Stimulated activated CD4-positive, alpha-beta T cell treated with anti-CD3 and anti-CD28 coated beads, Interleukin-1b, Interleukin-23, amount 100 ng/mL, for 24 hours (primary cell): ENCODE results near the gene SLC6A18.
"Not testable (repeated sequence)": the region's sequence is repeated elsewhere in the genome, so short reads cannot be mapped to it uniquely, and the experiment has no call there.

Experiments used
- DNase-seq, 4 experiments: peaks; one replicate each; pipeline ENCODE4 v3.0.0-alpha.2; 2020; ENCODE audit warnings: low read depth in 4 of 4, low spot score in 1 of 4

The SLC6A18 gene

DNA sequence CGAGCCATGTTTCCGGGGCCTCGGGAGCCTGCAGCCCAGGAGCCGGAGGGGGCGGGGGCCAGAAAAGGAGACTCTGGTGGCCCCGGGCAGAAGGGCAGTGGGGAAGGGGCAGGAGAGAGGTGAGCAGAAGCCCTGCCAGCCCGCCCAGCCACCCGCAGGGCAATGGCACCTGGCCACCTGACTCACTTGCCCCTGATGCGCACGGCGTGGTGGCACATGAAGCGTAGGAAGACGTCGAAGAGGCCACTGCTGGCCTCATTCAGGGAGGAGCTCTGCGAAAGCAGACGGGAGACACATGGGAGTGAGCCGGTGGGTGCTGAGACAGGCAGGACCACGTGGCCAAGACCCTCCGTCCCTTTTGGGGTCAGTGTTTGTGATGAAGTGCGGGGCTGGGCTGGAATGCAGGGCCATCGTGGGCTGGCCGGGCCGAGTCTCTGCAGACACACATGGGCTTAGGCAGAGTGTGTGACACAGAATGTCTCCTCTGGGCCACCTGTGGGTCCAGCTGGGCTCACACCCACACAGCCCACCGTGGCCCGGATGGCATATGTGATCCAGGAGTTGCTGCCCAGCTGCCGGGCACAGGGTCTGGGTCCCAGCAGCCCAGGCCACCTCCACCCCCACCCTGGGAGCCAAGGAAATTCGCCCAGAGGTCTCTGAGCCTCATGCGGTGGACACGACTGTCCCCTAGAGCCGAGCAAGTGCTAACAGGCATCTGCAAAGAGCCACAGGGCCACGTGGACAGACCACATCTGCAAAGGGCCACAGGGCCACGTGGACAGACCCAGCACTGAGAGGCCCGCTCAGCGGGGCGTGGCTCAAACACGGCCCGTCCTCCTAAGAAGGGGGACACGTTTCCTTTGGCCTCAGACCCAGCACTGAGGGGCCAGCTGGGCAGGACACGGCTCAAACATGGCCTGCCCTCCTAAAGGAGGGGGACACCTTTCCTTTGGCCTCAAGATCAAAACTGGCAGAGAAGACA, 46.0 kb downstream of the SLC6A18 start:
- DNase-seq, result no peak

DNA sequence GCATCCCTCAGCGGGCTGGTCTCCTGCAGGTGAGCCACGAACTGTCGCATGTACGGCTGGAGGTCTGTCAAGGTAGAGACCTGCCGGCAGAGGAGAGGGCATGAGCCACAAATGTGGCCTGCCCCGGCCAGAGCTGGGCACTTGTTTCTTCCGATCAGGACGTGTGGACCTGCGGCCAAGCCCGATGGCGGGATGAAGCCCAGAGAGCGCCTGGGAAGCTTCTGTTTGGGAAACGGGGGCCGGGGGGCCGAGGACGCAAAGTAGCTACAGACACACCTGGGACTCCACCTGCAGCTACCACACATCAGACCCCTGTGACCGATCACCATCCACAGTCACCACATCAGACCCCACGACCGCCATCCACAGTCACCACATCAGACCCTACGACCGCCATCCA, 47.0 kb downstream of the SLC6A18 start:
- DNase-seq, result no peak

DNA sequence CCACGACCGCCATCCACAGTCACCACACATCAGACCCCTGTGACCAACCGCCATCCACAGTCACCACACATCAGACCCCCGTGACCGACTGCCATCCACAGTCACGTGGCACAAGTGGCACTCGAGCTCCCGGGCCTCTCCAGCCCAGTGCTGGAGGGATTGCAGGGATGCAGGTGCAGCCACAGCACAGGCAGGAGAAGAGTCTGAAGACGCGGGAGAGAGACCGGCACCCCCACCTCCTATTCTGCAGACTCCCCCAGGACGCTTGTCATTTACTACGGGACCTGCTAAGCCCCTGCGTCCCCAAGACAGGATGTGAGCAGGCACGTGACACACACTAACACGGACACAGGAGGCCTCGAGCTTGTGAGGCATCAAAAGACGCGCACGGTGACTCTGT, 48.6 kb downstream of the SLC6A18 start:
- no peak for DNase-seq

DNA sequence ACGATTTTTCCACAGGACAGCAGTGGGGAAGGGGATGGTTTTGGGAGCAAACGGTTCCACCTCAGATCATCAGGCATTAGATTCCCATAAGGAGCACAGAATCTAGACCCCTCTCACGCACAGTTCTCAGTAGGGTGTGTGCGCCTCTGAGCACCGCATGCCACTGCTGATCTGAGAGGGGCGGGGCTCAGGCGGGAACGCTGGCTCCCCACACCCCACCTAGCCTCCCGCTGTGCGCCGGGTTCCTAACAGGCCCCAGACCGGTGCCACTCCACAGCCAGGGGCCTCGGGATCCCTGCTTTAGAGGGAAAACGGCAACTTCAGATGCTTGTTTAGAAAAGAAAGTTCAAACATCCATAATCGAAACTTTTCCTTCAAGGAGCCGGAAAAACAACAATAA, 49.3 kb downstream of the SLC6A18 start:
- no peak for DNase-seq

DNA sequence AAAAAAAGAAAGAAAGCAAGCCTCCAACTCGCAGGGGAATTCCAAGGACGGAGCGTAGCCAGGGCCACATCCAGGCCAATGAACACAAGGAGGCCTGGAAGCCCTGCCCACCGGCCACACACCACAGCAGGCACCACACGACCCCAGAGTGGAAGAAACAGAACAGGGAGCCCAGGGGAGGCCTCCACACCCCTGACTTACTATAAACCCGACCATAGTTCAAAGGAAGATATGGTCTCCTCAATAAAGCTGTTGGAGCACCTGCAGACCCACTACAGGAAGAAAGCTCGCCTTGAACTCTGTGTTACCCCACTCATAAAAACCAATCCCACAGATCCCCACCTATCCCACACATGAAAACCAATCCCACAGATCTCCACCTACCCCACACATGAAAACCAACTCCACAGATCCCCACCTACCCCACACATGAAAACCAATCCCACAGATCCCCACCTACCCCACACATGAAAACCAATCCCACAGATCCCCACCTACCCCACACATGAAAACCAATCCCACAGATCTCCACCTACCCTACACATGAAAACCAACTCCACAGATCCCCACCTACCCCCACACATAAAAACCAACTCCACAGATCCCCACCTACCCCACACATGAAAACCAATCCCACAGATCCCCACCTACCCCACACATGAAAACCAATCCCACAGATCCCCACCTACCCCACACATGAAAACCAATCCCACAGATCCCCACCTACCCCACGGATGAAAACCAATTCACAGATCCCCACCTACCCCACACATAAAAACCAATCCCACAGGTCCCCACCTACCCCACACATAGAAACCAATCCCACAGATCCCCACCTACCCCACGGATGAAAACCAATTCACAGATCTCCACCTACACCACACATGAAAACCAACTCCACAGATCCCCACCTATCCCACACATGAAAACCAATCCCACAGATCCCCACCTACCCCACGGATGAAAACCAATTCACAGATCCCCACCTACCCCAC, 50.5 kb downstream of the SLC6A18 start:
- DNase-seq, result not testable (repeated sequence)

DNA sequence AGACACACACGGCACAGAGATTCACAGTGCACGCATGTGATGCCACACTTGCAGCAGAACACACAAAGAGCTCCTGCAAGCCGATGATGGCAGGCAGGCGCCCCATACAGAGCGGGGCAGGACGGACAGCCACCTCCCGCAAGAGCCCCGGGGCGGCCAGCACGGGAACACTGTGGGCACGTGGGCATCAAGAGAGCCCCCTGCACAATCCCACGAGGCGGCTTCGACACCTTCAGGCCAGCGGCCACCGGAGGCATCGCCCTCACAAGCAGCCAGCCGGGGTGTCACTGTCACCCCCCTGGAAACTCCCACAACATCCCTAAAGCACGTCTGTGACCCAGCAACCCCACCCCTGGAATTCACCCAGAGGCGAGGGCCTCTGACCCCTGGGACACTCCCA, 51.7 kb downstream of the SLC6A18 start:
- DNase-seq, result no peak

DNA sequence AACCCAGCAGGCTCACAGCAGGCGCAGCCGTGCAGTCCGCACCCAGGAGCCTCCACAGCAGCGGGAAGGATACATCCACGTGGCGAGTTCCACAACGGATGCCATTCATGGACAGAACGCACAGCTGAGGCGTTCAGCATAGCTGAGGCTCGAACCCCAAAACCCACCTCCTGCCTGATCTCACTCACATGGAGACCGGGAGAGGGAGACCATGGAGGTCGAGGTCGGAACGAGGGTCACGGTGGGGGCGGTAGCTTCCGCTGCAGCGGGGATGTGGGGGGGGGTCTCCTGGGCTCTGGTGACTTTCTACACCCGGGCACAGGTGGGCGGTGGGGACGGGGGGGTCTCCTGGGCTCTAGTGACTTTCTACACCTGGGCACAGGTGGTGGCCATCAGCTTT, 52.1 kb downstream of the SLC6A18 start:
- DNase-seq, result no peak

DNA sequence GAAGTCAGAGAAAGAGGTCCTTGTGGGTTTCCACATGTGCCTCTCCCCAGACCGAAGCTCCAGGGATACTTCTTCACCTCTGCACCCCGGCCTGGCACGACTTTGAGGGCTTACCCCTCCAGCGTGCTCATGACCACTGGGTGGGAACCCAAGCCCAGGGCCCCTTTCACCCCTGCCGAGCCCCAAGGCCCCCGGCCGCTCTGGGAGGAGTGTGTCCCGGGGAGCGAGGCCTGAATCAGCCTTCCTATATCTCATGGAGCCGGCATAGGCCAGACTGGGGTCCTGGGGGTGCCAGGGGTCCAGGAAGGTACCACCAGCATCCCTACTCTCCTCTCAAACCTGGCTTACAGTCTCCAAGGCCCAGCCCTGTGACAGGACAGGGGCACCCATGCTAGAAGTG, 52.6 kb downstream of the SLC6A18 start:
- DNase-seq, result no peak

DNA sequence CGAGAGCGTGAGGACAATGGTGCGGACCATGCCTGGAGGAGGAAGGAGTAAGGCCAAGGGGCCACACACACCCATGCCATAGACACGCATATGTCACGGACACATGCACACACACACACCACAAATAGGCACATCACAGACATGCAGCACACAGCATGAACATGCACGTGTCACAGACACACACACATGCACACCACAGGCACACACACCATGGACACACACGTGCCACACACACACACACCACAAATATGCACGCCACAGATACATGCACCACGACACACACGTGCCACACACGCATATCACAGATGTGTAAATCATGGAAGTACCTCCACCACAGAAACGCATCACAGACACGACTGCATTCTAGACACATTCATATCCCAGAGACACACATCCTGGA, 53.0 kb downstream of the SLC6A18 start:
- no peak for DNase-seq

DNA sequence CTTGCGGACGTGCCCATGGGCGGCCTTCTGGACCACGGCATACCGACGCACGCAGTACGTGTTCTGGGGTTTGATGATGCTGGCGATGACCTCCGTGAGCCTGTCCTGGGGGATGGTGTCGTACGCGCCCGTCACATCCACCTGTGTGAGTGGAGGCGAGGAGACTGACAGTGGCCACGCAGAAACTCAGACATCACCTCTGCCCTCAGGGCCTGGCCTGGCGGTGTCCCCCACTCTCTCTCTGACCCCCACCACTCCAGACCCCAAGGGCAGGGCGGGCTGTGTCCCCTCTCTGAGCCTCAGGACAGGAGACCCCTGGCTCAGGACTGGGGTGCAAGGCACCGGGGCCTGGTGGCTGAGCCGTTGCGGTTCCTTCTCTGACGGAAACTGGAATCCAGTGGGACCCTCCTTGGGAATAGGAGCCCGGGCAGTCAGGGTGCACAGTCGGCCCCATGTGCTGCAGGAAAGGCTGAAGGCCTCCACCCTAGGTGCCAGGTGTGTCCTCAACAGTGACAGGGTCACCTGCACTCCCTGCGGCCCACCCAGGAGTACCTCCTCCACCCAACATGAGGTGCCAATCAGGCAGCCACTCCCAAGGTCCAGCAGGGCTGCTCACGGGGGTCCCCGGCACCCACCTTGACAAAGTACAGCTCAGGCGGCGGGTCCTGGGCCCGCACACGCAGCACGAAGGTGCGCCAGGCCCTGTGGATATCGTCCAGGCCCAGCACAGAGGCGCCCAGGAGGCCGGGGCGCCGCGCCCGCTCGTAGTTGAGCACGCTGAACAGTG, 53.7 kb downstream of the SLC6A18 start:
- DNase-seq, result no peak

DNA sequence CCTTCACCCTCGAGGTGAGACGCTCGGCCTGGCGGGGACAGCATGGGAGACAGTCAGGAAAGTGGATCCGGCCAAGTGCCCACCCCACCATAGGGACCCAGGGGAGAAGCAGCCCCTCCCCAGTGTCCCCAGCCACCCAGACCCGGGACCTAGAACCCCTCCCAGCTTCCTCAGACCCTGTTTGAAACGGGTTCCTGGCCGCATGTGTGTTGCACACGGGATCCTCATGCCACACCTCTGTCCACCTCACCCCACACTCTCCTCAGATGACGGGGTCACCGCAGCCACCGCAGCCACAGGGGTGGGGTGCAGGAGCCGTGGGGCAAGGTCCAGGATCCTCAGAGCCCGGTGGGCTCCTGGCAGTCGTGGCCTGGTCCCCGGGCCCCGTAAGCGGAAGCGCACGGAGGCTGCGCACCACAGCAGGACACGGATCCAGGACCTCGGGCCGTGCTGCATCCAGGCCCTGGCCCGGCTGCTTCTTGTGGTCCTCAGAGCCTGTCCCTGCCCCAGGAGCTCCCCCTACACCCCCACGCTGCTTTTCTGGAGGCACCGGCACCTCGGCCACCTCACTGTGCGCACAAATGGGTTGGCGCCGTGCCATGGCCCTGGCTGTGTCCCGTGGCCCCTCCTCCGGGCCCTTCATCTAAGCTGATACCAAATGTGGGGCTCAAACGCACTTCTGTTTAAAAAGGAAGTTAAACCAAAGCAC, 54.4 kb downstream of the SLC6A18 start:
- no peak for DNase-seq

DNA sequence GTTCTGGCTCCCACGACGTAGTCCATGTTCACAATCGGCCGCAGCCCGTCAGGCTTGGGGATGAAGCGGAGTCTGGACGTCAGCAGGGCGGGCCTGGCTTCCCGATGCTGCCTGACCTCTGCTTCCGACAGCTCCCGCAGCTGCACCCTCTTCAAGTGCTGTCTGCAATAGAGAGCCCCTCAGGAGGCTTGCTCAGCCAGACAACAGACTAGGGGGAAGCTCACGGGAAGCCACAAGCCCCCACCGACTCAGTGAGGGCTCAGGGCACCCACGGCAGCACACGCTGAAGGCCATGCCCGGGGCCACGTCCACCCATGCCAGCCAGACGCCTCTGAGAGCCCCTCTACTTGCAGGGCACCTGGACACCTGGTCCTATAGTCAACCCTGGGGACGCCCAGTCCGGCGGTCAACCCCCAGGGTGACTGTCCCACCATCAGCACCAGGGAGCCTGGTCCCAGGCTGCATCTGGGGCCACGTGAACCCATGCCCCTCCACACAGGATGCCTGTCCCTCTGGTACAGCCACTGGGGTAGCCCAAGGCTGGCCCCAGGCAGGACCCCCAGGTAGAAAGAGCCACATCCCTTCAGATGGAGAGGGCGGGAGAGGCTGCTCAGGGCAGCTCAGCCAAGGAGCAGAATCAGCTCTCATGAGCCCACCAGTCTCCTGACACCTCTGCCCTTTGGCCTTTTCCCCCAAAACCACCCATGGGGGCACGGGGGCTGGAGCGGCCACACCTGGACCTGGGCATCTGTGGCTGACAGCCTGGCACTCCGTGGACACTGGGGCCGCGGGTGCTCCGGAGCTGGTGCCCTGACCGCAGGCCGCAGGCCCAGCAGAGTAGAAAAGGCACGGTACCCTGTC, 55.2 kb downstream of the SLC6A18 start:
- no peak for DNase-seq

DNA sequence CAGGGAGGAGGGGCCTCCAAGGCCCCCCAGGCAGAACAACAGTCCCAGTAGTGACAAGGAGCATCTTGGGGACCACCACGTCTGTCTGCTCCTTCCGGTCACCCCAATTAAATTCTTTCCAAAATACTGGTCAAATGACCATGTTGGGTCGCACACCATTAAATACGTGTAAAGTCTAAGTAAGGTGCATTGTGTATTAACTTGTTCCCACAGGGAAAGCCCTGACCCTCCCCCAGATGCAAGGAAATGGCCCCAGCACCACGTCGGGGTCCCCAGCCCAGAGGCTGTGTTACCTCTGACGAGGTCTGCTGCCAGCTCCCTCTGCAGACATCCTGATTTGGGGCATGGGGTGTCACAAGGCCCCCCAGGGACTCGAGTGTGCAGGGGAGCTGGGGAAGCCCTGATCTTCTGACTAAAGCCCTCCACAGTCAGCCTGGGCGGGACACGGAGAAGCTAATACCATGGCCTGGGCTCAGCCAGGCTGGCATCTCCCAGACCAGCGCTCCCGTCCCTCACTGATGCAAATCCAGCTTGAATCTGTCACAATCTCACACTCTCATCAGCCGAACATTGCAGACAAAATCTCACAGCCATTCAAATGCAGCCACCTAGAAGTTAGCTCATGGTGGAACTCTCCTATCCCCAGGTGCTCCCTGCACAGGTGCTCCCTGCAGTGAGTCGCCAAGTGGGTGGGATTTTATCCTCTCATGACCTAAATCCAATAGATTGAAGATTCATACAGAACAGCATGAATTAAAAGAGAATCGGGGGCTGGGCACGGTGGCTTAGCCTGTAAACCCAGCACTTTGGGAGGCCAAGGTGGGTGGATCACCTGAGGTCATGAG, 56.1 kb downstream of the SLC6A18 start:
- DNase-seq, result no peak

DNA sequence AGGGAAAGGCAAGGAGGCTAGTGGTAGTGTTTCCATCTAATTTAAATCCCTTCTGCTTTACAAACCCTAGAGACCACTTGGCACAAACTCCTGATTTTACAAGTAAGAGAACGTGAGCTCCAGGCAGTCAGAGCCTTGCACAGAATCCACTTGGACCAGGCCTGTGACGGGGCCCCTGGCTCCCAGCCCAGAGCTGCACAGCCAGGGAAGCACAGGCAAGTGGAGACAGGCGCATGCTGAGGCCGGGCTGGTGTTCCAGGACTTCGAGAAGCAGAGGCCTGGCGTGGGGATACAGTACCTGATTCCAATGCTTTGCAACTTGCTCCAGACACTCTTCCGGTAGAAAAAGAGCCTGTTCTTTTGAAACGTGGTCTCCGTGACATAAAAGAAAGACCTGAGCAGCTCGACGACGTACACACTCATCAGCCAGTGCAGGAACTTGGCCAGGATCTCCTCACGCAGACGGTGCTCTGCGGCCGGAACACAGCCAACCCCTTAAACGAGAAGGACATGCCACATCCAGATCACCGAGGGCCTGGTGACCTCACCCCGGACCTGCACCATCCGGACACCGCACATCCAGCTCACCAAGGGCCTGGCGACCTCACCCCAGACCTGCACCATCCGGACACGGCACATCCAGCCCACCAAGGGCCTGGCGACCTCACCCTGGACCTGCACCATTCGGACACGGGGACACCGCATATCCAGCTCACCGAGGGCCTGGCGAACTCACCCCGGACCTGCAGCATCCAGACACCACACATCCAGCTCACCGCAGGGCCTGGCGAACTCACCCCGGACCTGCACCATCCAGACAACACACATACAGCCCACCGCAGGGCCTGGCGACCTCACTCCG, 57.2 kb downstream of the SLC6A18 start:
- no peak for DNase-seq

DNA sequence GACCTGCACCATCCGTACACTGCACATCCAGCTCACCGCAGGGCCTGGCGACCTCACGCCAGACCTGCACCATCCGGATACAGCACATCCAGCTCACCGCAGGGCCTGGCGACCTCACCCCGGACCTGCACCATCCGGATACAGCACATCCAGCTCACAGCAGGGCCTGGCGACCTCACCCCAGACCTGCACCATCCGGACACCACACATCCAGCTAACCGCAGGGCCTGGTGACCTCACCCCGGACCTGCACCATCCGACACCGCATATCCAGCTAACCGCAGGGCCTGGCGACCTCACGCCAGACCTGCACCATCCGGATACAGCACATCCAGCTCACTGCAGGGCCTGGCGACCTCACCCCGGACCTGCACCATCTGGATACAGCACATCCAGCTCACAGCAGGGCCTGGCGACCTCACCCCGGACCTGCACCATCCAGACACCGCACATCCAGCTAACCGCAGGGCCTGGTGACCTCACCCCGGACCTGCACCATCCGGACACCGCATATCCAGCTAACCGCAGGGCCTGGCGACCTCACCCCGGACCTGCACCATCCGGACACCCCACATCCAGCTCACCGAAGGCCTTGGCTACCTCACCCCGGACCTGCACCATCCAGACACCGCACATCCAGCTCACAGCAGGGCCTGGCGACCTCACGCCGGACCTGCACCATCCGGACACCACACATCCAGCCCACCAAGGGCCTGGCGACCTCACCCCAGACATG, 58.0 kb downstream of the SLC6A18 start:
- not testable (repeated sequence) for DNase-seq

DNA sequence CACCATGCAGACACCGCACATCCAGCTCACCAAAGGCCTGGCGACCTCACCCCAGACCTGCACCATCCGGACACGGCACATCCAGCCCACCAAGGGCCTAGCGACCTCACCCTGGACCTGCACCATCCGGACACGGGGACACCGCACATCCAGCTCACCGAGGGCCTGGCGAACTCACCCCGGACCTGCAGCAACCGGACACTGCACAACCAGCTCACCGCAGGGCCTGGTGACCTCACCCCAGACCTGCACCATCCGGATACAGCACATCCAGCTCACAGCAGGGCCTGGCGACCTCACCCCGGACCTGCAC, 58.5 kb downstream of the SLC6A18 start:
- DNase-seq, result not testable (repeated sequence)

DNA sequence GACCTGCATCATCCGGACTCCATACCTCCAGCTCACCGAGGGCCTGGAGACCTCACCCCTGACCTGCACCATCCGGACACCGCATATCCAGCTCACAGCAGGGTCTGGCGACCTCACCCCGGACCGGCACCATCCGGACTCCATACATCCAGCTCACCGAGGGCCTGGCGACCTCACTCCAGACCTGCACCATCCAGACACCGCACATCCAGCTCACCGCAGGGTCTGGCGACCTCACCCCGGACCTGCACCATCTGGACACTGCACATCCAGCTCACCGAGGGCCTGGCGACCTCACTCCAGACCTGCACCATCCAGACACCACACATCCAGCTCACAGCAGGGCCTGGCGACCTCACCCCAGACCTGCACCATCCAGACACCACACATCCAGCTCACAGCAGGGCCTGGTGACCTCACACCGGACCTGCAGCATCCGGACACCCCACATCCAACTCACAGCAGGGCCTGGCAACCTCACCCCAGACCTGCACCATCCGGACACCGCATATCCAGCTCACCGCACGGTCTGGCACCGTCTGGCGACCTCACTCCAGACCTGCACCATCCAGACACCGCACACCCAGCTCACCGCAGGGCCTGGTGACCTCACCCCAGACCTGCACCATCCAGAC, 59.3 kb downstream of the SLC6A18 start:
- DNase-seq, result not testable (repeated sequence)
